ENCODE results near the gene DAGLA. TPM values are rescaled to one million over a fixed set of nuclear protein-coding genes. Genes with fewer than 3 reads are reported as not detected.

The DAGLA gene
- total RNA-seq, 1 donor from 2014 or later: 4.8 TPM

DNA sequence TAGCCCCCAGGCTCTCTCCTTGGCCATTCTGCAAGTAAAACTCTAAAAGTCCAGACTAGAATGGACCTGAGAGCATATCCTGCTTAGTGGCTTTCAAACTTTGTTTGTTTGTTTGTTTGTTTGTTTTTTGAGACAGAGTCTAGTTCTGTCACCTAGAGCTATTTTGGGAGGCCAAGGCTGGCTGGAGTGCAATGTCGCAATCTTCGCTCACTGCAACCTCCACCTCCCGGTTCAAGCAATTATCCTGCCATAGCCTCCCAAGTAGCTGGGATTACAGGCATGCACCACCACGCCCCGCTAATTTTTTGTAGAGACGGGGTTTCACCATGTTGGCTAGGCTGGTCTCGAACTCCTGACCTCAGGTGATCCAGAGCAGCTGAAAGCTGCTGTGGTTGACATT is 28.9 kb downstream of the DAGLA start:
- DNase-seq (ENCODE audit: low spot score): no peak
- H3K4me1 Mint-ChIP-seq (ENCODE audit: low read depth): no peaks in the 10 kb centered on the region
- H3K4me3 Mint-ChIP-seq (ENCODE audit: unreplicated experiment): no peak overlapping the region
- no peak overlapping the region for H3K27ac Mint-ChIP-seq (ENCODE audit: unreplicated experiment)
- no peaks in the 10 kb centered on the region for H3K9me3 Mint-ChIP-seq (ENCODE audit: low read depth)
- no peaks in the 10 kb centered on the region for H3K27me3 Mint-ChIP-seq (ENCODE audit: low read depth)
- TF ChIP-seq, protein P1, sequence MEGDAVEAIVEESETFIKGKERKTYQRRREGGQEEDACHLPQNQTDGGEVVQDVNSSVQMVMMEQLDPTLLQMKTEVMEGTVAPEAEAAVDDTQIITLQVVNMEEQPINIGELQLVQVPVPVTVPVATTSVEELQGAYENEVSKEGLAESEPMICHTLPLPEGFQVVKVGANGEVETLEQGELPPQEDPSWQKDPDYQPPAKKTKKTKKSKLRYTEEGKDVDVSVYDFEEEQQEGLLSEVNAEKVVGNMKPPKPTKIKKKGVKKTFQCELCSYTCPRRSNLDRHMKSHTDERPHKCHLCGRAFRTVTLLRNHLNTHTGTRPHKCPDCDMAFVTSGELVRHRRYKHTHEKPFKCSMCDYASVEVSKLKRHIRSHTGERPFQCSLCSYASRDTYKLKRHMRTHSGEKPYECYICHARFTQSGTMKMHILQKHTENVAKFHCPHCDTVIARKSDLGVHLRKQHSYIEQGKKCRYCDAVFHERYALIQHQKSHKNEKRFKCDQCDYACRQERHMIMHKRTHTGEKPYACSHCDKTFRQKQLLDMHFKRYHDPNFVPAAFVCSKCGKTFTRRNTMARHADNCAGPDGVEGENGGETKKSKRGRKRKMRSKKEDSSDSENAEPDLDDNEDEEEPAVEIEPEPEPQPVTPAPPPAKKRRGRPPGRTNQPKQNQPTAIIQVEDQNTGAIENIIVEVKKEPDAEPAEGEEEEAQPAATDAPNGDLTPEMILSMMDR (IDR thresholded peaks at IDR 0.05): no peak
- no peaks in the 10 kb centered on the region for H3K36me3 Mint-ChIP-seq (ENCODE audit: low read depth)

DNA sequence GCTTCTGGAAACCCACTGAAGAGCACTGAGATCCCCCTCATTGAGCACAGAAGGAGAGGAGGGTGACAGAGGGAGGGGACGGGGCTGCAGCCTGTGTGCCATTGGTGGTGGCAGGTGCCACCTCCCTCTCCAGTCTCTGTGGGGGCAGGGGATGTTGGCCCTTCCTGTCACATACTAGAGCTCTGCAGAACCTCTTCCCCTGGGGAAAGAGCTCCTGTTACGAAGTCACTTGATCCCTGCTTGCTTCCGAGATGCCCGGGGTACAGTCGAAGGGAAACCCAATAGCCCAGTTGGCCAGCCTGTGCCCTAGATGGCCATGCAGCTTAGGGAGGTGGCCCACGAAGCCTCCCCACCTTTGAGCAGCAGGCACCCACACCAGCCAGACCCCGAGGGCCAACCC is 29.4 kb downstream of the DAGLA start:
- TF ChIP-seq, protein P1 (IDR thresholded peaks at IDR 0.05): no peak
- Mint-ChIP-seq H3K9me3 (ENCODE audit: low read depth) (no peaks in the 10 kb centered on the region), H3K27ac (ENCODE audit: unreplicated experiment) (no peak overlapping the region), H3K36me3 (ENCODE audit: low read depth) (no peaks in the 10 kb centered on the region), H3K4me1 (ENCODE audit: low read depth) (no peaks in the 10 kb centered on the region), H3K27me3 (ENCODE audit: low read depth) (no peaks in the 10 kb centered on the region), H3K4me3 (ENCODE audit: unreplicated experiment) (no peak overlapping the region)
- no peak for DNase-seq (ENCODE audit: low spot score)

DNA sequence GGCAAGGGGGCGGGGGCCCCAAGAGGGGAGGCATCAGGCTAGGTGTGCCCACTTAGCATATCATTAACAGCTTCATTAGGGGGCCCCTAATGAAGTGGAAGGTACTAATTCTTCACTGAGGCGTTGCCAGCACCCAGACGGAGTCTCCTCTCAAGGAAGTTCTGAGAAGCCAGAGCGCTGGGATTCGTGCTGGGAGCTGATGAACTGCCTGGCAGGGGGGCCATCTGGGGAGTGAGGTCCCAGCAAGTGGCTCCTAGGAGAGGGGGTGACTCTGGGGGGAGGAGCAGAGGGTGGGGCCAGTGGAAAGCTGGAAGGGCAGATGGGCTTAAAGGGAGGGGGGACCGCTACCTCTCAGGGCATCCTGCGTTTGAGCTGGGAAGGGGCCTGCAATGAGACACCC is 29.8 kb downstream of the DAGLA start:
- Mint-ChIP-seq H3K4me1 (ENCODE audit: low read depth) (no peaks in the 10 kb centered on the region), H3K27me3 (ENCODE audit: low read depth) (no peaks in the 10 kb centered on the region), H3K36me3 (ENCODE audit: low read depth) (no peaks in the 10 kb centered on the region), H3K9me3 (ENCODE audit: low read depth) (no peaks in the 10 kb centered on the region), H3K4me3 (ENCODE audit: unreplicated experiment) (no peak overlapping the region), H3K27ac (ENCODE audit: unreplicated experiment) (no peak overlapping the region)
- DNase-seq (ENCODE audit: low spot score): no peak
- TF ChIP-seq, protein P1 (IDR thresholded peaks at IDR 0.05): no peak

DNA sequence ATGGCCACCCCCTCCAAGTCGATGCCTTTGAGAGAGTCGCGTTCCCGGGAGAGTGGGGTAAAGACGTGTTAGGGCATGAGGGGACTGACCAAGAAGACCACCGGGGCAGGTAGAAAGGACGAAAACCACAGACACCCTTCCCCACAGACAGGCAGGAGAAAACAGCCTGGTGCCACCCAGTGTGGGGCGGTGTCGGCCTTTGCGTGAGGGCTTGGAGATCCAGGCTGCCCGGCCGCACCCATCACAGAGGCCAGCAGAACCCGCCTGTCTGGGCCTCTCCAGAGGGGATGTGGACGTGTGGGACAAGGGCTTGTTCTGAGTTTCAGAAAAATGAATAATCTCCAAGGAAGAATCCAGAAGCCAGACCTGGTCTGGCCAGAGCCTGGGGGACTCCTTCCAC is 30.8 kb downstream of the DAGLA start:
- H3K4me3 Mint-ChIP-seq (ENCODE audit: unreplicated experiment): no peak overlapping the region
- TF ChIP-seq, protein P1 (IDR thresholded peaks at IDR 0.05): no peak
- no peaks in the 10 kb centered on the region for H3K36me3 Mint-ChIP-seq (ENCODE audit: low read depth)
- peak overlapping the region; percentile 4 for H3K27ac Mint-ChIP-seq (ENCODE audit: unreplicated experiment)
- H3K9me3 Mint-ChIP-seq (ENCODE audit: low read depth): no peaks in the 10 kb centered on the region
- DNase-seq (ENCODE audit: low spot score): no peak
- H3K27me3 Mint-ChIP-seq (ENCODE audit: low read depth): no peaks in the 10 kb centered on the region
- no peaks in the 10 kb centered on the region for H3K4me1 Mint-ChIP-seq (ENCODE audit: low read depth)

DNA sequence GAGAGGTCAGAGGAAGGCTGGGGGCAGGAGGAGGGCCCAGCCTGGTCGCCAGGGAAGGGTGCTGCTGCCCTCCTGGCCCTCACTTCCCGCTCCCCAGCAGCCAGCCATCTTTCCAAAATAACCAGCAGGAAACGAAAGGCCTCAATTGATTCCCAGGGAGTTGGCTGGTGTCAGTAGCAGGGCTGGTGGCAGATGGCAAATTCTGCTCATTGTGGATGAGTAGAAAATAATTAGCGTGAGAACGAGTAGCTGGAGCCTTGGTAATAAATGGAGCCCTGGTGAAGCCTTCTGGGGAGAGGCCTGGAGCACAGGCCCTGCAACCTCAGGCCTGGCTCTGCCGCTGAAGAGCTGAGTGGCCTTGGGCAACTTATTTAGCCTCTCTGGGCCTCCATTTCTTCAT is 31.3 kb downstream of the DAGLA start:
- Mint-ChIP-seq H3K4me3 (ENCODE audit: unreplicated experiment) (no peak overlapping the region), H3K36me3 (ENCODE audit: low read depth) (no peaks in the 10 kb centered on the region)
- no peak for DNase-seq (ENCODE audit: low spot score)

More for the DNA sequence above, 31.3 kb downstream of the DAGLA start:
- Mint-ChIP-seq H3K27me3 (ENCODE audit: low read depth) (no peaks in the 10 kb centered on the region), H3K27ac (ENCODE audit: unreplicated experiment) (no peak overlapping the region), H3K4me1 (ENCODE audit: low read depth) (no peaks in the 10 kb centered on the region), H3K9me3 (ENCODE audit: low read depth) (no peaks in the 10 kb centered on the region)
- TF ChIP-seq, protein P1 (IDR thresholded peaks at IDR 0.05): no peak
